CD4-positive, alpha-beta T cell (primary cell): ENCODE data around the gene MTUS2. TPM values are rescaled to one million over a fixed set of nuclear protein-coding genes. Genes with fewer than 3 reads are reported as not detected.

ENCODE experiments used
- ATAC-seq: fragments of 200-7000 bp; cut with Tn5 transposase; one replicate; pipeline ENCODE4 v1.10.0; 2022; ENCODE audit warnings: mild to moderate bottlenecking; ENCODE audit not compliant: poor library complexity
- CTCF ChIA-PET: fragments of 350-600 bp; sonication (Branson Sonifier 250); formaldehyde crosslinking; loops from one replicate; lab custom pipeline; 2021; ENCODE audit warnings: antibody characterized with exemption, inconsistent platforms; lab: Charles Lee
- POLR2A ChIA-PET: fragments of 350-600 bp; sonication (Branson Sonifier 250); formaldehyde crosslinking; loops from one replicate; lab custom pipeline; 2021; ENCODE audit warnings: antibody characterized with exemption, inconsistent platforms; lab: Charles Lee
- DNase-seq, 14 experiments: peaks; one replicate each; pipeline ENCODE4 v3.0.0-alpha.2; 2013 to 2020; ENCODE audit warnings: mixed read lengths in 2 of 14
- H3K27ac ChIP-seq, 2 donors: one replicate each; pipeline versions ENCODE4 v1.5.1 to v1.7.0; 2013; ENCODE audit warnings: low read length in 2 of 2, low read depth in 1 of 2, mild to moderate bottlenecking in 1 of 2
- H3K27me3 ChIP-seq, 2 experiments: 1 replicate in 1 of 2; 2 replicates in 1 of 2; pipeline versions ENCODE4 v1.6.1 to v1.7.0; 2013; ENCODE audit warnings: low read length in 2 of 2, control low read depth in 1 of 2, mild to moderate bottlenecking in 1 of 2, moderate library complexity in 1 of 2; ENCODE audit not compliant: insufficient read depth in 2 of 2, control insufficient read depth in 1 of 2
- H3K36me3 ChIP-seq: one replicate; pipeline ENCODE4 v1.6.1; 2013; ENCODE audit warnings: low read length, control low read depth; ENCODE audit not compliant: insufficient read depth
- H3K4me1 ChIP-seq: one replicate; pipeline ENCODE4 v1.6.1; 2013; ENCODE audit warnings: low read length, control low read depth; ENCODE audit not compliant: insufficient read depth
- H3K4me3 ChIP-seq: one replicate; pipeline ENCODE4 v1.5.1; 2013; ENCODE audit warnings: mild to moderate bottlenecking, low read length, moderate library complexity
- H3K9me3 ChIP-seq, 2 experiments: 1 replicate in 1 of 2; 2 replicates in 1 of 2; pipeline versions ENCODE4 v1.6.1 to v1.7.0; 2013; ENCODE audit warnings: low read length in 2 of 2, mild to moderate bottlenecking in 2 of 2, control low read depth in 1 of 2, moderate library complexity in 1 of 2; ENCODE audit not compliant: control insufficient read depth in 1 of 2, insufficient read depth in 1 of 2
- H3K27ac Mint-ChIP-seq: one replicate; pipeline ENCODE4 v1.8.0; 2020; ENCODE audit warnings: mixed read lengths
- H3K27me3 Mint-ChIP-seq: one replicate; pipeline ENCODE4 v1.8.0; 2021; ENCODE audit warnings: mixed read lengths
- H3K36me3 Mint-ChIP-seq: one replicate; pipeline ENCODE4 v1.8.0; 2021; ENCODE audit warnings: low read depth, mixed read lengths
- H3K4me1 Mint-ChIP-seq: one replicate; pipeline ENCODE4 v1.8.0; 2021; ENCODE audit warnings: low read depth, mixed read lengths
- H3K4me3 Mint-ChIP-seq: one replicate; pipeline ENCODE4 v1.8.0; 2020; ENCODE audit warnings: mild to moderate bottlenecking, mixed read lengths
- H3K9me3 Mint-ChIP-seq: one replicate; pipeline ENCODE4 v1.8.0; 2020; ENCODE audit warnings: mixed read lengths
- intact Hi-C, 2 experiments: fragments of 100-400 bp; cut with DNase I in 1 of 2; cut with micrococcal nuclease in 1 of 2; formaldehyde crosslinking; loops; one replicate each; pipeline versions ENCODE4 v1.15.1 to v1.9.0; 2023 to 2025; cut with DNase I, micrococcal nuclease
- total RNA-seq, 174 experiments: library from RNA in 2 of 174; stranded (reverse) in 2 of 174; gene quantifications; one replicate each; pipeline ENCODE4 v1.2.3 and lab custom pipeline; 2021 to 2026
- TF ChIP-seq, protein P1 (sequence below): fragments of 200-600 bp; IDR thresholded peaks from one replicate; pipeline ENCODE4 v1.8.0; 2022; ENCODE audit warnings: antibody characterized with exemption, mild to moderate bottlenecking

MTUS2 gene
- total RNA-seq, 2 experiments from 2014 or later = 0.38 to 0.81 TPM

DNA sequence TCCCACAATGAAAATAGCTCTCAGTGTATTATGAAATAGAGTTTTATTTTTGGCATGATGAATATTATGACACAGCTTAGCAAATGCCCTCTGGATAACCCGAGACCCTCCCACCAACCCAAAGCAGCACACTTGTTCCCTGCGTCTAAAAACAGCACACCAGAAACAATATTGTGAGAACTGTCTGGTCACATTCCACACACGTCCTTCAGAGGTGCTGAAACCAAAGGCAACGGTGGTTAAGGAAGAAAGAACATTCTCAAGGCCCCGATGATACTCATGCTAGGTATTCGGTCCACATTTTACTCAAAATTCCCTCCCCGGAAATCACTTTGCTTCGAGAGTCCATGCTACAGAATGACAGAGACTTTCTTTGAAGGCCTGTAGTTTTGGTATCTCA, 618.6 kb downstream of the MTUS2 start:
- H3K27ac ChIP-seq = no peak overlapping the region
- Mint-ChIP-seq H3K36me3 (no peaks in the 10 kb centered on the region), H3K4me3 (no peak overlapping the region), H3K27me3 (peaks cover 26% of the 10 kb centered on the region), H3K27ac (no peak overlapping the region), H3K4me1 (no peaks in the 10 kb centered on the region), H3K9me3 (no peaks in the 10 kb centered on the region)
- H3K36me3 ChIP-seq = no peaks in the 10 kb centered on the region
- TF ChIP-seq, protein P1, sequence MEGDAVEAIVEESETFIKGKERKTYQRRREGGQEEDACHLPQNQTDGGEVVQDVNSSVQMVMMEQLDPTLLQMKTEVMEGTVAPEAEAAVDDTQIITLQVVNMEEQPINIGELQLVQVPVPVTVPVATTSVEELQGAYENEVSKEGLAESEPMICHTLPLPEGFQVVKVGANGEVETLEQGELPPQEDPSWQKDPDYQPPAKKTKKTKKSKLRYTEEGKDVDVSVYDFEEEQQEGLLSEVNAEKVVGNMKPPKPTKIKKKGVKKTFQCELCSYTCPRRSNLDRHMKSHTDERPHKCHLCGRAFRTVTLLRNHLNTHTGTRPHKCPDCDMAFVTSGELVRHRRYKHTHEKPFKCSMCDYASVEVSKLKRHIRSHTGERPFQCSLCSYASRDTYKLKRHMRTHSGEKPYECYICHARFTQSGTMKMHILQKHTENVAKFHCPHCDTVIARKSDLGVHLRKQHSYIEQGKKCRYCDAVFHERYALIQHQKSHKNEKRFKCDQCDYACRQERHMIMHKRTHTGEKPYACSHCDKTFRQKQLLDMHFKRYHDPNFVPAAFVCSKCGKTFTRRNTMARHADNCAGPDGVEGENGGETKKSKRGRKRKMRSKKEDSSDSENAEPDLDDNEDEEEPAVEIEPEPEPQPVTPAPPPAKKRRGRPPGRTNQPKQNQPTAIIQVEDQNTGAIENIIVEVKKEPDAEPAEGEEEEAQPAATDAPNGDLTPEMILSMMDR = no peak
- no peak overlapping the region for H3K4me3 ChIP-seq
- CTCF ChIA-PET = no interaction called here
- DNase-seq = no peak
- no peak for ATAC-seq
- intact Hi-C loops = no loop called here
- no peaks in the 10 kb centered on the region for H3K4me1 ChIP-seq
- POLR2A ChIA-PET = no interaction called here
- peaks cover 4% of the 10 kb centered on the region in 2 experiments for H3K27me3 ChIP-seq
- no peaks in the 10 kb centered on the region for H3K9me3 ChIP-seq

DNA sequence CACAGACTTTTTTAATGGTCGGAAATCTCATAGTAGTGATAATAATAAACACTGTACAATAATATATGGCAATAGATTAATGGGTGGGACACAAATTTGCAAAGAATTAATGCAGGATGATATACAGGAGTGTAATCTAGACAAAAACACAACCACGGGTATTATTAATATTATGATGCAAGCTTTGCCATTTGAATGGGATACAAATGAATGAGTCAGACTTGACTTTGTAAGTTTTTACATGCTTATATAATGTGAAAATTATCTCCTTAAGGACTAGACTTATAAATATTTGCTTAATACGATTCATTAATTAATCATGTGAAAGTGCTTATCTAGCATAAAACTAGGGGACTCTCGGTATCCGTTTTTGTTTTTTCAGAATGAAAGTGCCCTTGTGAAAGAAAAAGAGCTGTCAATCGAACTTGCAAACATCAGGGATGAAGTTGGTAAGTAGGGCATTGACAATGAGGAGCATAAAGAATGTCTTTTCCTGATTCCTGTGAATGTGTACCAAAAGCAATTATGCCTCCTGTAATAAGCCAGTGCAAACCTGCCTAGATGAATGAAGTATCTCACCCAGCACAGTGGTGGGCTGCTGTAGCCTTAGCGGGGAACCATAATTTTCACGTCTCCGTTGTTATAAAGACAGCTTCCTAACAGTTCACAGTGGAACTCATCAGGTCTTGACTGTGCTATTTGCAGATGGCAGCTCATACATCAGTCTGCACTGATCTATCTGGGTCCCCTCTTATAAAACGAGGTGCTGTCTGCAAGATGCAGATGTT, 619.7 kb downstream of the MTUS2 start:
- Mint-ChIP-seq H3K9me3 (no peaks in the 10 kb centered on the region), H3K4me1 (no peaks in the 10 kb centered on the region), H3K4me3 (no peak overlapping the region), H3K27me3 (peaks cover 31% of the 10 kb centered on the region), H3K36me3 (no peaks in the 10 kb centered on the region), H3K27ac (no peak overlapping the region)
- TF ChIP-seq, protein P1 = no peak
- no peaks in the 10 kb centered on the region for H3K4me1 ChIP-seq
- ChIA-PET POLR2A (no interaction called here), CTCF (no interaction called here)
- ATAC-seq (no peak), DNase-seq (no peak)
- H3K36me3 ChIP-seq = no peaks in the 10 kb centered on the region
- peaks cover 4% of the 10 kb centered on the region in 2 experiments for H3K27me3 ChIP-seq
- H3K4me3 ChIP-seq = no peak overlapping the region
- H3K27ac ChIP-seq = no peak overlapping the region
- no peaks in the 10 kb centered on the region for H3K9me3 ChIP-seq
- intact Hi-C loops = no loop called here

DNA sequence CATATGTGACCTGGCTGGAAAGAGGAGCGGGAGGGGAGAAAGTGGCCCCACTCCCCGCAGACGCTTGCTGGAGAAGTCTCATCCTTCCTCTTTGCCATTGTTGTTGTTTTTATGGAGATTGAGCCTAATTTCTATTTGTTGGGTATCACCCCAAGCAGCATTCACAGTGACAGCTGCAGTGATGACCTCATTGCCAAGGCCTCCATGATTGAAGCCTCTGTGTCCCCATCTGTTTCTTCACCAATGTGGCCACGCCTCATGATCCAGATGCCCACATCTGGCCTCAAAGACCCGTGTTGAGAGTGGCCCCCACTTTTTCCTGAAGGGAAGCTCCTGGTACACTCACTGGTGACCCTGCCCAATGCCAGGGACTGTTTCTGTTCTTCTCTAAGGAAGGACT, 621.2 kb downstream of the MTUS2 start:
- CTCF ChIA-PET = no interaction called here
- intact Hi-C loops = no loop called here
- Histone ChIP-seq H3K4me3 (no peak overlapping the region), H3K36me3 (no peaks in the 10 kb centered on the region), H3K9me3 (no peaks in the 10 kb centered on the region), H3K27me3 (peaks cover 4% of the 10 kb centered on the region in 2 experiments), H3K27ac (no peak overlapping the region), H3K4me1 (no peaks in the 10 kb centered on the region)
- no peaks in the 10 kb centered on the region for H3K36me3 Mint-ChIP-seq
- no peak overlapping the region for H3K27ac Mint-ChIP-seq
- POLR2A ChIA-PET = no interaction called here
- no peak overlapping the region for H3K4me3 Mint-ChIP-seq
- ATAC-seq = no peak
- peaks cover 32% of the 10 kb centered on the region for H3K27me3 Mint-ChIP-seq
- no peaks in the 10 kb centered on the region for H3K9me3 Mint-ChIP-seq
- no peak for DNase-seq
- no peaks in the 10 kb centered on the region for H3K4me1 Mint-ChIP-seq
- TF ChIP-seq, protein P1 = no peak
